ENCODE results near the gene NTNG2.

DNA sequence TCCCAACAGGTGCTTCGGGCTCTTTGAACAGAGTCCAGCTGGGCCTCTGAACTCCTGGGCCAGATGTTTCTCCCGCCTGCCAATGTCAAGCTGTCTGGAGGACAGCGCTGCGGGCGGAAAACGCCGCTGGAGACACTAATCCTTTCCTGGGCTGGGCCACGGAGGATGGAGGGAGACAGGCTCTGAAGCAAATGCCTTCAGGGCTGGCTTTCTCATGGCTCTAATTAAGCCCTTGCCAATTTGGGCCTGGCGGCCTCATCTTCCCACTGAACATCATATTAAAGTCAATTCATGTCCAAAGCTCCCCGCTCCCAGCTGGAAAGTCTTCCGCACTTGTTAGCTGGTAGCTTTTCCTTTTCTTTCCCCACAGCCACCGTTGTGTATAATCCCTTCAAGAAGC, 72.7 kb downstream of the NTNG2 start:
- TF ChIP-seq, protein P1, sequence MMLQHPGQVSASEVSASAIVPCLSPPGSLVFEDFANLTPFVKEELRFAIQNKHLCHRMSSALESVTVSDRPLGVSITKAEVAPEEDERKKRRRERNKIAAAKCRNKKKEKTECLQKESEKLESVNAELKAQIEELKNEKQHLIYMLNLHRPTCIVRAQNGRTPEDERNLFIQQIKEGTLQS (IDR thresholded peaks at IDR 0.05; ENCODE audit: borderline replicate concordance, extremely low read depth, low read depth, low read length): no peak
- no peak for TF ChIP-seq CTCF (IDR thresholded peaks at IDR 0.05 in 2 of 3, conservative IDR thresholded peaks at IDR 0.05 in 1 of 3; ENCODE audit: control insufficient read depth in 2 of 3, extremely low read depth in 1 of 3, insufficient read depth in 1 of 3, low read depth in 3 of 3, low read length in 3 of 3)
- TF ChIP-seq NFIC (IDR thresholded peaks at IDR 0.05; ENCODE audit: low read depth, low read length): no peak
- TF ChIP-seq POLR2A (IDR thresholded peaks at IDR 0.05; ENCODE audit: low read depth, low read length): no peak
- TF ChIP-seq BHLHE40 (IDR thresholded peaks at IDR 0.05; ENCODE audit: borderline replicate concordance in 1 of 2, low read depth in 2 of 2, low read length in 1 of 2): no peak
- no peak for TF ChIP-seq CREM (IDR thresholded peaks at IDR 0.05; ENCODE audit: low read depth)
- no peak for TF ChIP-seq POLR2AphosphoS5 (IDR thresholded peaks at IDR 0.05; ENCODE audit: low read length)
- TF ChIP-seq ESRRA (IDR thresholded peaks at IDR 0.05; ENCODE audit: low read length): no peak
- TF ChIP-seq SIN3A (IDR thresholded peaks at IDR 0.05; ENCODE audit: low read depth, low read length): no peak
